ENCODE measurements around the gene NBR1.
"Not testable (repeated sequence)": the region's sequence is repeated elsewhere in the genome, so short reads cannot be mapped to it uniquely, and the experiment has no call there.

The NBR1 gene

GRCh38 chr17:43153197-43153835, 17.7 kb upstream of the NBR1 start:
- DNase-seq: not testable (repeated sequence)

GRCh38 chr17:43155666-43156065, 15.3 kb upstream of the NBR1 start:
- DNase-seq: no peak

- DNase-seq: not testable (repeated sequence)
Measured at GRCh38 chr17:43159232-43159631, 11.8 kb upstream of the NBR1 start.

- DNase-seq: not testable (repeated sequence)
Measured at GRCh38 chr17:43159957-43160356, 11.1 kb upstream of the NBR1 start.

DNA sequence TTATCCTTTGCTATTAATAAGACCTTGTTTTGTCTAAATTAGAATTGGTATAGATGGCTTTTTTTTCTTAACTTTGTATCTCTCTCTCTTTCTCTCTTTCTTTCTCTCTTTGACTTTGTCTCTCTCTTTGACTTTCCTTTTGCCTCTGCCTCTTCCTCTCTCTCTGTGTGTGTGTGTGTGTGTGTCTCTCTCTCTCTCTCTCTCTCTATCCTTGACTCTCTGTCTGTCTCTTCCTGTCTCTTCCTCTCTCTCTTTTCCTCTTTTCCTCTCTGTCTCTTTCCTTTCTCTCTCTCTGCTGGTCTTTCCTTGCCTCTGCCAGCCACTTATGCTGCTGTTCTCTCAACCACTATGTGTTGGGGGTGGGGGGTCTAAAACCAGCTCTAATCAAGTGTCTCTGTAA, 5.0 kb upstream of the NBR1 start:
- DNase-seq: not testable (repeated sequence)

GRCh38 chr17:43169561-43170139, 1.4 kb upstream of the NBR1 start:
- peak in 3 of 4 experiments; percentile 2 to 43 (median 13) for DNase-seq

- peak; percentile 92 to 97 (median 94) for DNase-seq
Measured at GRCh38 chr17:43170140-43170765, 761 bp upstream of the NBR1 start.

DNA sequence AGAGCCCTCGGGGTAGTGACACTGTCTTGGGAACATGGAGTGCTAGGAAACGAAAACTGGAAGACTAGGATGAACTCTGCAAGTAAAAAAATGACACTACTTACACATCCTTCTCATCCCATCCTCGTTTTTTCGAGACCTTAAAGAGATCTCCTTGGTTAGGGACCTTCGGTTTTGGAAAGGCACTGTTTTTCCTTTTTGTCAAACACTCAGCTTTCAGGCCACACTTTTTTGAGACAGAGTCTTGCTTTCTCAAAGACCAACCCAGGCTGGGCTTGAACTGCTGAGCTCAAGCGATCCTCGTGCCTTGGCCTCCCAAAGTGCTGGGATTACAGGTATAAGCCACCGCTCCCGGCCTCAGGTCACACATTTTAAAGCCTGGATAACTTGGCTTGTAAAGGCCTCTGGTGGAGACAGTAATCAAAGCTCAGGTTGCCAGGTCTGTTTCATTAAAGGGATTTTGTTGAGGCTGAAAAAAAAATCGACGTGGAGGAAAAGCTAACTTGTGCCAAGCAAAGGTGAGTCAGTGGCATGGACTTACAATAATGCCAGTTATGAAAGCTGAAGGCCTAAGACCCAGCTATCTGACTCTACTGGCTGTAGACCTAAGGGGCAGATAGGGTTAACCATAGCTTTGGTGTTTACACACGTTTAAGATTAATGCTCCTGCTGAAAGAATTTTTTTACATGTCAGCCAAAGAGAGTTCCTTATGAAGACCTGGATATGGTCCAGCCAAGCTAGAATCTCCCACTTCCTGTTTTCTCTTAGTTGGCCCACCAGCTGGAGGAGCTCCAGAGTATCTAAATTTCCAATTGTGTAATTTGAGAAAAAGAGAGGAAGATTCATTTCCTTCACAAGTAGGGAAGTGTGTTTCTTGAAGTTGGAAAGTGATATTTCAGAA, 823 bp downstream of the NBR1 start:
- DNase-seq: peak; percentile 87 to 97 (median 92)

DNA sequence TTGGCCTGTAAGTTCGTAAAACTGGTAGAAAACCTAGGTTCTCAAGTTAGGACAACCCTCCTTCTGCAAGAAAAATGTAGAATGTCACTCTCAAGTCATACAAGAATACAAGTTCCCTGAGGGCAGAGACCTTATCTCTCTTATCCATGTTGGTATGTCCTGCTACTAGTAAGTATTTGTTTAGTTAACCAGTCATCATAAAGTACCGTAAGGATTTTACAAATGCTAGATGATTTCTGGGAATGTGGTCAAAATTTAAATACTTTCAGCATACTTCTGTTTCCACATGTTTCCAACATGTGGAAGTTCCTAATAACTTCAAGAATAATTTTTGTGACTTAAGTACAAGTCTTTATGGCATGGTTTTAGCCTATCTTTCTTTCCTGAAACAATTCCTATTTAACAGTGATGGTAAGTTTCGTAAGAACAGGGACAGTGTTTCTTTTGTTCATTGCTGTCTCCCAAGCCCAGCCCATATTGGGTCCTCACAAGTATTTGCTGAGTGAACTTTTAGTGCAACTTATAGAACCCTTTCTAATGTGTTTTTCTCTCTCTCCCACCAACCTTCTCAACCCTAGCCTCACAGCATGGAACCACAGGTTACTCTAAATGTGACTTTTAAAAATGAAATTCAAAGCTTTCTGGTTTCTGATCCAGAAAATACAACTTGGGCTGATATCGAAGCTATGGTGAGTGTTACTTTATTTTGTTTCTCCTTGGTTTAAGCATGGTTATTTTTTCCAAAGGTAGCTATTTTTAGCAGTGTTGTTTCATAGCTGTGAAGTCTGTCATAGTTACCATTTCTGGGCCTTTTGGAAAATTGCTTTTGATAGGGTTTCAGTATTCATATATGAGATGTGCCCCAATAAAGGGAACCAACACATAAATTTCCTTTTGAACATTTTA, 4.5 kb downstream of the NBR1 start:
- no peak for DNase-seq

DNA sequence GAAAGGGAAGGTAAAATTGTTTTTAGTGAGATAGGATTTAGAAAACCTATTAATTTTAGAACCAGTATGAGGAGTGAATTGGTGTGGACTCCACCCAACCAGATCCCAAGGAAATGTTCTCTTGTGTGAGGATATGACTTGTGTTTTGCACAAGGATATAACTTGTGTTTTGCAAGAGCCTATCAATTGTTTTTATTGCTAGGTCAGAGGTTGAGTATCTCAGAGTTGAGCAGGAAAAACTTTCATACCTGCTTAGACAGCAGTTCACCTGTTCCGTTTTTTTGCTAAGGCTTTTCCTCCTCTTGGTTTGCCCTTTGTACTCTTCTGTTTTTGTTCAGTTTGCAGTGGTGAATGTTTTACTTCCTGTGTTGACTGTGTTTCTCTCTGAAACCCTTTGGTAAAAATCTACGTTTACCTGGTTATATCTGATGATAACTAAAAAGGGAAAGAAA, 5.1 kb downstream of the NBR1 start:
- no peak for DNase-seq

DNA sequence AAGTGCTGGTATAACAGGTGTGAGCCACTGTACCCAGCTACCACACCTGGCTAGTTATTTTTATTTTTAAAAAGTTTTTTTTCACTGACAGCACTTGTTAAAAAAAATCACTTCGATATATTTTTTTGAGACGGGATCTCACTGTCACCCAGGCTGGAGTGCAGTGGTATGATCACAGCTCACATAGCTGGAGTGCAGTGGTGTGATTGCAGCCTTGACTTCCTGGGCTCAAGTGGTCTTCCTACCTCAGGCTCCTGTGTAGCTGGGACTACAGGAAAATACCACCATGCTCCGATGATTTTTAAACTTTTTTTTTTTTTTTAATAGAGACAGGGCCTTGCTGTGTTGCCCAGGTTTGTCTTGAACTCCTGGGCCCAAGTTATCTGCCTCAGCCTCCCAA, 12.9 kb downstream of the NBR1 start:
- DNase-seq: no peak

- DNase-seq: not testable (repeated sequence)
Measured at GRCh38 chr17:43186656-43187055, 15.6 kb downstream of the NBR1 start.

DNA sequence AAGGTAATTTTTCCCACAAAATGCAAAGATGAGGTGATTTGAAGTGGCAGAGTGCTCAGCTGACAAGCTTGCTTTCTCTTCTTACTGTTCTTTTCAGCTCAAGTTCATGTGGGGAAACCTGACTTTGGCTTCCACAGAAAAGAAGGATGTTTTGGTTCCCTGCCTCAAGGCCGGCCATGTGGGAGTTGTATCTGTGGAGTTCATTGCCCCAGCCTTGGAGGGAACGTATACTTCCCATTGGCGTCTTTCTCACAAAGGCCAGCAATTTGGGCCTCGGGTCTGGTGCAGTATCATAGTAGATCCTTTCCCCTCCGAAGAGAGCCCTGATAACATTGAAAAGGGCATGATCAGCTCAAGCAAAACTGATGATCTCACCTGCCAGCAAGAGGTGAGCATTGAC, 22.2 kb downstream of the NBR1 start:
- DNase-seq: no peak

DNA sequence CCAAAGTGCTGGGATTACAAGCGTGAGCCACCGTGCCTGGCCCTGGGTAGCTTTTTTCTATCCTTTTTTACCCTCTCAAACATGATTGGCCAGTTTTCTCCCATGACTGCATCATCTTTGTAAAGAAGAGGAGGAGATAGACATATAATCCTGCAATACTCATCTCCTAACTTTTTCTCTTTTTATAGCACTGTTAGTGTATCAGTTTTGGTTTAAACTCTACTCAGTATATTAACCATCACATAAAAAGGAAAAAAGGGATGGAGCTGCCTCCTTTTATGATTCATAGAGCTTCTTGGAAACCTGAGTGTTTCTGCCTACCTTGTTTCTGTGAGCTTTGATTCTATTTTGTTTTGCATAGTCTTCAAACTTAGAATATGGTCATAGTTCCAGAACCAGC, 28.6 kb downstream of the NBR1 start:
- no peak for DNase-seq

- no peak for DNase-seq
Measured at GRCh38 chr17:43200127-43200526, 29.1 kb downstream of the NBR1 start.

GRCh38 chr17:43203013-43203412, 32.0 kb downstream of the NBR1 start:
- not testable (repeated sequence) for DNase-seq

DNA sequence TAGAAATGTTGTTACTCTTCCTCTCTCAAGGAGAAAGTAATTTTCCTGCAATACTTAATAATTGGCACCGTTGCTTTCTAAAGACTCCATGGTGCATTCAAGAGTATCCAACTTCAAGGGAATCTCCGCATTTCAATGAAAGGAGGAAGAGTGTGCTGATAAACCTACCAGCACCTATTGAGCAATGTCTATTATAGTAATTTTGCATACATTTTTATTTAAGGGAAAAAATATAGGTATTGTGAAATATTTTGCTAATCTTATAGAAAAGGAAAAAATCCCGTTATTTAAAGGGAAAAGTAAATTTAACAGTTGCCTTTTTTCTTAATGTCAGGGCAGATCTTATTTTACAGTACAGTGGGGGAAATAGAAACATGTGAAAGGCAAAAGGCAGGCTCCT, 39.6 kb downstream of the NBR1 start:
- DNase-seq: no peak

- peak in 3 of 4 experiments; percentile 5 to 25 (median 5) for DNase-seq
Measured at GRCh38 chr17:43211123-43211479, 40.1 kb downstream of the NBR1 start.

DNA sequence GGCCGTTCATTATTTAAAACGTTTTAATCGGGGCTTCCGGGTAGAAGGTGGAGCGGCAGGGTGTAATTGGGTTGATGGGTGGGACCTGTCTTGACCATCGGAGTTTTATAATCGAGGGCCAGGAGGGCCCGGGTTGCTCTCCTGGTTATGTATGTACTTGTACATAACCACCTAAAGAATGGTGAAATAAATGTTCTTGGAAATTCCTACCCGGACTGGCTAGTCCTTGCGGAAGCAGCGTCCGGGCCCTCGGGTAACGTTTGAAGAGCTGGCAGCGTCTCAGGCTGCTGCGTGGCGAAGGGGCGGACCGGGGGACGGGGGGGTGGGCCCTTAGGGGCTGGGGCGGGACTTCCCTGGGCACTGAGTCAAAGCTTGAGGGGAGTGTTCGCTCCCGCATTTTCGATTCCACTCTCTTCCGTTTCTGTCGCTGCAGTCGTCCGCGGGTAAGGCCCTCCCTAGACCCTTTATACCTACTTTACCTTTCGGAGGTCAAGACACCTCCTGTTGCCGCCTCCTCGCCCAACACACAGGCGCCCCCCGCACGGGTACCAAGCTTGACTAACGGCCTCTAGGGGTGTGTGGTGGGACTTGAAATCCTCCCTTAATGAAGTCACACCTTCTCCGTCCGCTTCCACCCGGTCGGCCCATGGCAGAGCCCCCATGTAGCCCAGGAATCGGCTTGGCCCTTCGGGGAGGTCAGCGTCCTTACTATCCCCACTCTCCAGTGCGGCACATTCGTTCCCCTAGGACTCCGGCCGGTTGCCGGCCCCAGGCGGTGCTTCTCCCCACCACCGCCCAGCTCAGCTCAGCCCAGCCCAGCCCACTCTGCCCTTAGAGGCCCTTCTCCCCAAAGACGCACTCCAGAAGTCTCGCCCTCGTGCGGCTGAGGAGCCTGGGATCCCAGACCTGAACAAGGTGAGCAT, 40.7 kb downstream of the NBR1 start, which contains the start of gene TMEM106A:
Gene TMEM106A (plus strand): TSS at position 396 of the 923 bp plus-strand sequence. CDS start 1,167 bp downstream, outside the sequence.
- peak; percentile 83 to 93 (median 89) for DNase-seq

GRCh38 chr17:43212641-43213490, 41.9 kb downstream of the NBR1 start:
- peak; percentile 55 to 94 (median 83) for DNase-seq
